OCI-LY7 (cell line): ENCODE data around the gene LAMP5. TPM values are rescaled to one million over a fixed set of nuclear protein-coding genes. Genes with fewer than 3 reads are reported as not detected.

Experiments
- BruUV-seq: library from RNA; stranded (reverse); fragments of 400-500 nt; replicated peaks from 2 replicates; lab custom pipeline; 2021; lab: Mats Ljungman, UMichigan
- CTCF ChIA-PET: fragments of 300-600 bp; sonication (Branson Sonifier 250); formaldehyde crosslinking; loops from one replicate; lab custom pipeline; 2022; ENCODE audit warnings: antibody characterized with exemption; ENCODE audit not compliant: unreplicated experiment; lab: Charles Lee
- POLR2A ChIA-PET: fragments of 300-600 bp; sonication (Branson Sonifier 250); formaldehyde crosslinking; loops from one replicate; lab custom pipeline; 2022; ENCODE audit warnings: antibody characterized with exemption; lab: Charles Lee
- DNase-seq: peaks from one replicate; pipeline ENCODE4 v3.0.0-alpha.2; 2015; ENCODE audit warnings: low spot score
- H2AFZ ChIP-seq: fragments of 200-600 bp; sonication (generic), shearing (Covaris generic); 2 replicates; pipeline ENCODE4 v1.6.1; 2014; ENCODE audit warnings: mild to moderate bottlenecking, antibody characterized with exemption, low read length, moderate library complexity
- H3K27ac ChIP-seq: fragments of 200-600 bp; sonication (generic); 2 replicates; pipeline ENCODE4 v1.5.1; 2014; ENCODE audit warnings: mixed run types, low read depth, mild to moderate bottlenecking, moderate library complexity, low read length, inconsistent platforms; ENCODE audit not compliant: poor library complexity, severe bottlenecking
- H3K36me3 ChIP-seq: fragments of 200-600 bp; sonication (generic); 2 replicates; pipeline ENCODE4 v1.6.1; 2014; ENCODE audit warnings: mild to moderate bottlenecking, antibody characterized with exemption, low read length, moderate library complexity, mixed read lengths; ENCODE audit not compliant: insufficient read depth
- H3K4me1 ChIP-seq: fragments of 200-600 bp; sonication (generic); 2 replicates; pipeline ENCODE4 v1.5.1; 2014; ENCODE audit warnings: mild to moderate bottlenecking, low read length; ENCODE audit not compliant: insufficient read depth, poor library complexity, severe bottlenecking
- H3K4me2 ChIP-seq: fragments of 200-600 bp; sonication (generic); 2 replicates; pipeline ENCODE4 v1.6.1; 2014; ENCODE audit warnings: mild to moderate bottlenecking, low read length
- H3K4me3 ChIP-seq: fragments of 200-600 bp; sonication (generic); 2 replicates; pipeline ENCODE4 v1.5.1; 2014; ENCODE audit warnings: mild to moderate bottlenecking, low read depth, low read length; ENCODE audit not compliant: poor library complexity, severe bottlenecking
- H3K79me2 ChIP-seq: fragments of 200-600 bp; sonication (generic); 2 replicates; pipeline ENCODE4 v1.6.1; 2016; ENCODE audit warnings: low read depth, mild to moderate bottlenecking, low read length, moderate library complexity, mixed read lengths; ENCODE audit not compliant: insufficient read depth
- H3K9me2 ChIP-seq: fragments of 200-600 bp; sonication (generic); 2 replicates; pipeline ENCODE4 v1.6.1; 2016; ENCODE audit warnings: mild to moderate bottlenecking, low read length, mixed read lengths; ENCODE audit not compliant: insufficient read depth
- H3K9me3 ChIP-seq: fragments of 200-600 bp; sonication (generic); 2 replicates; pipeline ENCODE4 v1.6.1; 2014; ENCODE audit warnings: mild to moderate bottlenecking, mixed run types, low read length, mixed read lengths
- H4K20me1 ChIP-seq: fragments of 200-600 bp; sonication (generic); 2 replicates; pipeline ENCODE4 v1.6.1; 2014; ENCODE audit warnings: mild to moderate bottlenecking, antibody characterized with exemption, low read length, moderate library complexity, mixed read lengths; ENCODE audit not compliant: insufficient read depth
- CTCF ChIP-seq: fragments of 200-600 bp; sonication (generic); conservative IDR thresholded peaks from 2 replicates; pipeline ENCODE4 v1.5.1; 2014; ENCODE audit warnings: mild to moderate bottlenecking, antibody characterized with exemption, low read length, moderate library complexity, mixed read lengths
- EZH2phosphoT487 ChIP-seq: fragments of 200-600 bp; sonication (generic); IDR thresholded peaks from 2 replicates; pipeline ENCODE4 v1.6.1; 2018; ENCODE audit warnings: low read depth, borderline replicate concordance, mild to moderate bottlenecking, mixed run types, antibody characterized with exemption, low read length, moderate library complexity, mixed read lengths
- intact Hi-C: fragments of 100-400 bp; cut with micrococcal nuclease; formaldehyde crosslinking; loops from one replicate; pipeline ENCODE4 v1.10.0; 2022; ENCODE audit not compliant: unreplicated experiment
- total RNA-seq, 2 experiments: library from RNA; depleted of rRNA in 1 of 2; stranded (reverse); fragments of >200 nt in 1 of 2; shearing (Covaris generic) in 1 of 2; gene quantifications; 2 replicates each; pipeline ENCODE4 v1.2.3, GENCODE V29; 2014 to 2022

LAMP5 gene
- total RNA-seq, 2 experiments from 2014 or later = not detected

GRCh38 chr20:9490631-9491030 is 23.8 kb upstream of the LAMP5 start:
- no peak overlapping the region for H3K27ac ChIP-seq
- TF ChIP-seq CTCF = no peak
- TF ChIP-seq EZH2phosphoT487 = no peak
- no TSS peak for BruUV-seq
- CTCF ChIA-PET = no interaction called here
- no peaks in the 10 kb centered on the region for H3K9me2 ChIP-seq
- H3K4me3 ChIP-seq = no peak overlapping the region
- no peaks in the 10 kb centered on the region for H3K36me3 ChIP-seq
- H3K9me3 ChIP-seq = no peaks in the 10 kb centered on the region
- no peak overlapping the region for H2AFZ ChIP-seq
- H3K4me1 ChIP-seq = no peaks in the 10 kb centered on the region
- H3K4me2 ChIP-seq = no peak overlapping the region
- no peaks in the 10 kb centered on the region for H3K79me2 ChIP-seq
- intact Hi-C loops = no loop called here
- no peak for DNase-seq
- H4K20me1 ChIP-seq = no peaks in the 10 kb centered on the region
- POLR2A ChIA-PET = no interaction called here

GRCh38 chr20:9491324-9491723 is 23.1 kb upstream of the LAMP5 start:
- no peaks in the 10 kb centered on the region for H3K9me3 ChIP-seq
- H3K9me2 ChIP-seq = no peaks in the 10 kb centered on the region
- DNase-seq = no peak
- H4K20me1 ChIP-seq = no peaks in the 10 kb centered on the region
- ChIA-PET POLR2A (no interaction called here), CTCF (no interaction called here)
- no peaks in the 10 kb centered on the region for H3K79me2 ChIP-seq
- intact Hi-C loops = no loop called here
- no TSS peak for BruUV-seq
- H3K4me2 ChIP-seq = no peak overlapping the region
- no peak overlapping the region for H3K27ac ChIP-seq
- no peak overlapping the region for H2AFZ ChIP-seq
- no peak overlapping the region for H3K4me3 ChIP-seq
- H3K36me3 ChIP-seq = no peaks in the 10 kb centered on the region
- no peaks in the 10 kb centered on the region for H3K4me1 ChIP-seq
- TF ChIP-seq EZH2phosphoT487 (no peak), CTCF (no peak)

- no TSS peak for BruUV-seq
Measured at GRCh38 chr20:9492067-9492466, 22.3 kb upstream of the LAMP5 start.

More at GRCh38 chr20:9492067-9492466, 22.3 kb upstream of the LAMP5 start:
- H3K9me2 ChIP-seq = no peaks in the 10 kb centered on the region
- H3K36me3 ChIP-seq = no peaks in the 10 kb centered on the region
- H3K4me2 ChIP-seq = no peak overlapping the region
- H3K27ac ChIP-seq = no peak overlapping the region
- no peak overlapping the region for H2AFZ ChIP-seq
- no peaks in the 10 kb centered on the region for H4K20me1 ChIP-seq
- no peaks in the 10 kb centered on the region for H3K4me1 ChIP-seq
- ChIA-PET POLR2A (no interaction called here), CTCF (no interaction called here)
- DNase-seq = no peak
- TF ChIP-seq EZH2phosphoT487 (no peak), CTCF (no peak)
- intact Hi-C loops = no loop called here
- no peaks in the 10 kb centered on the region for H3K79me2 ChIP-seq
- no peaks in the 10 kb centered on the region for H3K9me3 ChIP-seq
- H3K4me3 ChIP-seq = no peak overlapping the region
